OCI-LY3 (cell line): ENCODE data around the gene SLC16A4.

Experiments
- EZH2phosphoT487 ChIP-seq: fragments of 200-600 bp; shearing (Covaris generic); IDR thresholded peaks from 2 replicates; pipeline ENCODE4 v1.6.1; 2018; ENCODE audit warnings: antibody characterized with exemption, mixed run types, low read depth
- TF ChIP-seq, protein P1 (sequence below): fragments of 200-600, 300-600 bp; sonication (generic); IDR thresholded peaks from 2 replicates; pipeline ENCODE4 v1.5.1; 2014; ENCODE audit warnings: antibody characterized with exemption, low read length, low read depth

DNA sequence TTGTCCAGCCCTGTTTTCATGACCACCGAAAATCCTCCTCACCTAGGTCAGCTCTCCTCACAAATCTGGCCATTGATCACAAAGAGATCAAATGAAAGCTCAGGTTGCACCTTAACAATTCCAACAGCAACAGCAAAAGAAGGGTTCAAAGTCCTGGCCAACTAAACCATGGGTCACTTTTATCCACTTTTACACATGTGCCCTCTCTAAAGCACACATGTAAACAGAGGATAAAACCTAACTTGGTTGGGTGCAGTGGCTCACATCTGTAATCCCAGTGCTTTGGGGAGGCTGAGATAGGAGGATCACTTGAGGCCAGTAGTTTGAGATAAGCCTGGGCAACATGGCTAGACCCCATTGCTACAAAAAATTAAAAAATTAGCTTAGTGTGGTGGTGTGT lies 55.6 kb downstream of the SLC16A4 start:
- TF ChIP-seq, protein P1, sequence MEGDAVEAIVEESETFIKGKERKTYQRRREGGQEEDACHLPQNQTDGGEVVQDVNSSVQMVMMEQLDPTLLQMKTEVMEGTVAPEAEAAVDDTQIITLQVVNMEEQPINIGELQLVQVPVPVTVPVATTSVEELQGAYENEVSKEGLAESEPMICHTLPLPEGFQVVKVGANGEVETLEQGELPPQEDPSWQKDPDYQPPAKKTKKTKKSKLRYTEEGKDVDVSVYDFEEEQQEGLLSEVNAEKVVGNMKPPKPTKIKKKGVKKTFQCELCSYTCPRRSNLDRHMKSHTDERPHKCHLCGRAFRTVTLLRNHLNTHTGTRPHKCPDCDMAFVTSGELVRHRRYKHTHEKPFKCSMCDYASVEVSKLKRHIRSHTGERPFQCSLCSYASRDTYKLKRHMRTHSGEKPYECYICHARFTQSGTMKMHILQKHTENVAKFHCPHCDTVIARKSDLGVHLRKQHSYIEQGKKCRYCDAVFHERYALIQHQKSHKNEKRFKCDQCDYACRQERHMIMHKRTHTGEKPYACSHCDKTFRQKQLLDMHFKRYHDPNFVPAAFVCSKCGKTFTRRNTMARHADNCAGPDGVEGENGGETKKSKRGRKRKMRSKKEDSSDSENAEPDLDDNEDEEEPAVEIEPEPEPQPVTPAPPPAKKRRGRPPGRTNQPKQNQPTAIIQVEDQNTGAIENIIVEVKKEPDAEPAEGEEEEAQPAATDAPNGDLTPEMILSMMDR: no peak
- no peak for TF ChIP-seq EZH2phosphoT487
